ENCODE results near the gene TMBIM1.

DNA sequence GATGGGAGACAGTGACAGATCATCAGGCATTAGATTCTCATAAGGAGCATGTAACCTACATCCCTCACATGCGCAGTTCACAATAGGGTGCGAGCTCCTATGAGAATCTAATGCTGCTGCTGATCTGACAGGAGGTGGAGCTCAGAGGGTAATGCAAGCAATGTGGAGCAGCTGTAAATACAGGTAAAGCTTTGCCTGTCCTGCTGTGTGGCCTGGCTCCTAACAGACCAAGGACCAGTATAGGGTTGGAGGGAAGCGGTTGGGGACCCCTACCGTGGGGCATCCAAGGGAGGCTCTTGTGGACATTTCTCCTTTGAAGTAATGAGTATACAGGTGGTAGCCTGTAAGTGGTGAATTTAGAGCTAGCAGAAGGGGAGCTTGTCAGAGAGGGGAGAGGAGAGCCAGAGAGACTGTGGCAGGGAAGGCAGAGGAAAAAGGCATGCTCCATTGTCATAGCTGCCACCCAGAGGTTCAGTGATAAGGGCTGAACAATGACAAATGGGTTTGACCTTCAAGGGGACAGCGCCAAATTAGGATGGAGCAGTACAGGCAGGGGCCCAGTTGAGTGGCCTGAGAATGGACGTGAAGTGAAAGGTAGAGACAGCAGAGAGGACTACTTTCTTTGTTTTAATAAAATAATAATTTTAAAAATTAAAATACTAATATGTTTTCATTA is 15.2 kb upstream of the TMBIM1 start:
- TF ChIP-seq, protein P1, sequence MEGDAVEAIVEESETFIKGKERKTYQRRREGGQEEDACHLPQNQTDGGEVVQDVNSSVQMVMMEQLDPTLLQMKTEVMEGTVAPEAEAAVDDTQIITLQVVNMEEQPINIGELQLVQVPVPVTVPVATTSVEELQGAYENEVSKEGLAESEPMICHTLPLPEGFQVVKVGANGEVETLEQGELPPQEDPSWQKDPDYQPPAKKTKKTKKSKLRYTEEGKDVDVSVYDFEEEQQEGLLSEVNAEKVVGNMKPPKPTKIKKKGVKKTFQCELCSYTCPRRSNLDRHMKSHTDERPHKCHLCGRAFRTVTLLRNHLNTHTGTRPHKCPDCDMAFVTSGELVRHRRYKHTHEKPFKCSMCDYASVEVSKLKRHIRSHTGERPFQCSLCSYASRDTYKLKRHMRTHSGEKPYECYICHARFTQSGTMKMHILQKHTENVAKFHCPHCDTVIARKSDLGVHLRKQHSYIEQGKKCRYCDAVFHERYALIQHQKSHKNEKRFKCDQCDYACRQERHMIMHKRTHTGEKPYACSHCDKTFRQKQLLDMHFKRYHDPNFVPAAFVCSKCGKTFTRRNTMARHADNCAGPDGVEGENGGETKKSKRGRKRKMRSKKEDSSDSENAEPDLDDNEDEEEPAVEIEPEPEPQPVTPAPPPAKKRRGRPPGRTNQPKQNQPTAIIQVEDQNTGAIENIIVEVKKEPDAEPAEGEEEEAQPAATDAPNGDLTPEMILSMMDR (IDR thresholded peaks at IDR 0.05; ENCODE audit: low read length) = no peak
- TF ChIP-seq EZH2phosphoT487 (IDR thresholded peaks at IDR 0.05; ENCODE audit: low read length) (no peak), EZH2 (optimal IDR thresholded peaks at IDR 0.05; ENCODE audit: low read depth, low read length) (no peak)

All from MM.1S (cell line).